Measurements from ENCODE around the gene GPHB5. TPM values are rescaled to one million over a fixed set of nuclear protein-coding genes. Genes with fewer than 3 reads are reported as not detected.
A peak's percentile ranks its signal among the peaks of the same experiment; 100 is the strongest.

The GPHB5 gene
- total and polyA plus RNA-seq, 2 donors (not counting 1 experiment from before 2014, with no cell fraction given): not detected

DNA sequence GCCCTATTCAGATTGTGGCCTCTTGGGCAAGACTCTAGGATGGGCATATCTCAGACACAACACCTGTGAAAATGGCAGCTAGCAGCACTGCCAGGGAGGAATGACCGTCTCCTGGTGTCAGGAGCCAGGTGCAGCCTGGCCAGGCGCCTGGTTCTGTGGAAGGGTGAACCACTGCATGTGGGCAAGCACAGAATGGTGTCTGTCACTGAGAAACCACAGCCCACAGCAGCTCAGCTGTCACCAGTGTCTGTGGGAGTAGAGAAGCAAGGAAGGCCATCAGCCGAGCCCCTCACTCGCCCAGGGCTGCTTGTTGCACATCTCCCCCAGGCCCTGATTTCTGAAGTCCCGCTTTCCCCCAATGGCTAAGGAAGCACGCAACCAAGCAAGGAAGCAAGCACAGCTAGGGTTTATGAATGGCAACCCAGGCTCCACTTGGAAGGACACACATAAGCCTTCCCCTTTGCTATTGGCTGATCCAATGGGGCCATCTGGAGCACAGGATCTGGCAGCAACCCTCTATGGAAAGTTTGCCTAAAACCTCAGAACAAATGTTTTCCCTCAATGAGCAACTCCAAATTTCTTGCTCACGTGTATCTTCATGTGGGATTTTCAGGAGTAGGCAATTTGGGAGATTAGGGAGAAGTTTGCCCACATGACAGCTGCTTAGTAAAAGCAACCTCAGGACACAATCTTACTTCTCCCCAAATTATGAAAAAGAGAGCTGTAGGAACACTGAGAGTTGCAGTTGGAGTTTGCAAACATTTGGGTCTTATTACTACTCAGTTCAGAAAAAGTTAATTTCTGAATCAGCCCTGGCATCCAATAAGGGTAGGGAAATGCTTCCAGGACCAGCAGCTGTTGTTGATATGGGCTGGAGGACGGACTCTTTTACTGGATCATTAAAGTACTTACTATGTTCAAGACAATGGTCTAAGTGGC, 44.7 kb downstream of the GPHB5 start:
- Histone ChIP-seq H3K27ac (ENCODE audit: insufficient read depth, low read length) (no peak overlapping the region), H3K4me1 (ENCODE audit: control insufficient read depth, extremely low read depth, insufficient read depth, low read length) (no peaks in the 10 kb centered on the region), H4K20me1 (ENCODE audit: control insufficient read depth, extremely low read depth, insufficient read depth, low read length) (no peaks in the 10 kb centered on the region)

DNA sequence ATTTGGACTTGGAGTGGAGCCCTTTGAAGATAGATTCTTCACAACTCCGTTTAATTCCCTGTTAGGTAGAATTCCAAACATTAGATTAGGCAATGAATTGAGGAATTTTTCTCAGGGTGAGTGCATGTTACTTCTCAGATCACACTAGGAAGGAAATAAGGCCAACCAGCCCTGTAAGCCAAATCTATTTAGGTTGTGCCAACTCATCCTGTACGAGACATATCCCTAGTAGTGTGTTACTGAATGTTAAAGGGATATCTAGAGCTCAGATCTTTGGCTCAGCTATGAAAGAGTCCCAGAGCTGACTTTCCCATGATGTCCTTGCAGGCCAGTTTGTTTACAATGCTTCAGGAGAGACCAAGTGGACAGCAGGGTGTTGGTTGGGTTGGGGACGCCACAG, 45.6 kb downstream of the GPHB5 start:
- peak in 1 of 2 donors; percentile 40 for DNase-seq (ENCODE audit: low read depth in 2 of 2)
- H3K4me1 ChIP-seq (ENCODE audit: control insufficient read depth, extremely low read depth, insufficient read depth, low read length): no peaks in the 10 kb centered on the region
- H3K79me2 ChIP-seq (ENCODE audit: control insufficient read depth, insufficient read depth, low read length): no peaks in the 10 kb centered on the region
- no peak overlapping the region for H3K9ac ChIP-seq (ENCODE audit: insufficient read depth, low read length)
- H3K36me3 ChIP-seq (ENCODE audit: control insufficient read depth, insufficient read depth, low read length): no peaks in the 10 kb centered on the region
- no peak overlapping the region for H3K4me2 ChIP-seq (ENCODE audit: extremely low read depth, insufficient read depth, low read length)
- H3K9me3 ChIP-seq (ENCODE audit: control insufficient read depth, insufficient read depth, low read depth, low read length): no peaks in the 10 kb centered on the region
- H3K27me3 ChIP-seq (ENCODE audit: control insufficient read depth, insufficient read depth, low read length): no peaks in the 10 kb centered on the region
- no peak overlapping the region for H3K4me3 ChIP-seq (replicated peaks in 1 of 4; ENCODE audit: control extremely low read depth in 1 of 4, insufficient read depth in 1 of 4, low read depth in 3 of 4, low read length in 4 of 4)
- TF ChIP-seq, protein P1, sequence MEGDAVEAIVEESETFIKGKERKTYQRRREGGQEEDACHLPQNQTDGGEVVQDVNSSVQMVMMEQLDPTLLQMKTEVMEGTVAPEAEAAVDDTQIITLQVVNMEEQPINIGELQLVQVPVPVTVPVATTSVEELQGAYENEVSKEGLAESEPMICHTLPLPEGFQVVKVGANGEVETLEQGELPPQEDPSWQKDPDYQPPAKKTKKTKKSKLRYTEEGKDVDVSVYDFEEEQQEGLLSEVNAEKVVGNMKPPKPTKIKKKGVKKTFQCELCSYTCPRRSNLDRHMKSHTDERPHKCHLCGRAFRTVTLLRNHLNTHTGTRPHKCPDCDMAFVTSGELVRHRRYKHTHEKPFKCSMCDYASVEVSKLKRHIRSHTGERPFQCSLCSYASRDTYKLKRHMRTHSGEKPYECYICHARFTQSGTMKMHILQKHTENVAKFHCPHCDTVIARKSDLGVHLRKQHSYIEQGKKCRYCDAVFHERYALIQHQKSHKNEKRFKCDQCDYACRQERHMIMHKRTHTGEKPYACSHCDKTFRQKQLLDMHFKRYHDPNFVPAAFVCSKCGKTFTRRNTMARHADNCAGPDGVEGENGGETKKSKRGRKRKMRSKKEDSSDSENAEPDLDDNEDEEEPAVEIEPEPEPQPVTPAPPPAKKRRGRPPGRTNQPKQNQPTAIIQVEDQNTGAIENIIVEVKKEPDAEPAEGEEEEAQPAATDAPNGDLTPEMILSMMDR (conservative IDR thresholded peaks at IDR 0.05 in 1 of 2, IDR thresholded peaks at IDR 0.05 in 1 of 2; ENCODE audit: low read depth in 1 of 2, low read length in 2 of 2): no peak
- no peak for TF ChIP-seq EZH2 (IDR thresholded peaks at IDR 0.05; ENCODE audit: low read length, missing control alignments)
- H2AFZ ChIP-seq (ENCODE audit: low read length): no peak overlapping the region
- H4K20me1 ChIP-seq (ENCODE audit: control insufficient read depth, extremely low read depth, insufficient read depth, low read length): no peaks in the 10 kb centered on the region
- no peak overlapping the region for H3K27ac ChIP-seq (ENCODE audit: insufficient read depth, low read length)

More for the DNA sequence above, 44.7 kb downstream of the GPHB5 start:
- Histone ChIP-seq H3K36me3 (ENCODE audit: control insufficient read depth, insufficient read depth, low read length) (no peaks in the 10 kb centered on the region), H3K27me3 (ENCODE audit: control insufficient read depth, insufficient read depth, low read length) (no peaks in the 10 kb centered on the region), H3K4me2 (ENCODE audit: extremely low read depth, insufficient read depth, low read length) (no peak overlapping the region), H3K79me2 (ENCODE audit: control insufficient read depth, insufficient read depth, low read length) (no peaks in the 10 kb centered on the region), H2AFZ (ENCODE audit: low read length) (no peak overlapping the region), H3K4me3 (replicated peaks in 1 of 4; ENCODE audit: control extremely low read depth in 1 of 4, insufficient read depth in 1 of 4, low read depth in 3 of 4, low read length in 4 of 4) (no peak overlapping the region), H3K9me3 (ENCODE audit: control insufficient read depth, insufficient read depth, low read depth, low read length) (no peaks in the 10 kb centered on the region), H3K9ac (ENCODE audit: insufficient read depth, low read length) (no peak overlapping the region)
- peak in 1 of 2 donors; percentile 45 for DNase-seq (ENCODE audit: low read depth in 2 of 2)
- TF ChIP-seq, protein P1 (conservative IDR thresholded peaks at IDR 0.05 in 1 of 2, IDR thresholded peaks at IDR 0.05 in 1 of 2; ENCODE audit: low read depth in 1 of 2, low read length in 2 of 2): no peak
- no peak for TF ChIP-seq EZH2 (IDR thresholded peaks at IDR 0.05; ENCODE audit: low read length, missing control alignments)

DNA sequence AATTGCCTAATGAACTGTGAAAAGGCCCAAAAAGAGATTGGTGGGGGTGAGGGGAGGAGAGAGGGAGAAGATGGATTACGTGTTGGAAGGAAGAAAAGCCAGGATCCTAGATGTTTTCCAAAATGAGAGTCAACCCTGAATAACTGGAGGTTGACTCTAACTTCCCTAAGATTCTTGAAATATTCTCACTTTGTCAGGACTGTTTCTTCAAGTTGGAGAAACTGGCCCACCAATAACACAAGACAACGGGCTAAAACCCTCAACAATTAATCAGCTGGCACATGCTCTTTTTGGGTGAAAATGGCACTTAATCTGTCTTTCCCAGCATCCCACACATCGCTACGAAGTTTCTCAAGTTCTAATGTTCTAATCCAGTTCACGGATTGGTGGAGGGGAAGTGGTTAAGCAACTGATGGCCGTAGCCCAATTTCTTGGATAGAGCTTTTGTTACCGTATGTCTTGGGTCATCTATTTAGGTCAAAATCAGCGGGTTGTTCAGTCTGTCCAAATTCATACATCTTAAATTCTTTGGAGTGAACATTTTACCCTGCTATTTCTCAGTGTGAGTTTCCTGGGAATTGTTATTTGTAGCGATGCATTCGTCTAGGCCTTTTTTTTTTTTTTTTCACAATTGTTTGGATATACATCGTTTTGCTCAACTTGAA, 49.0 kb downstream of the GPHB5 start:
- no peak overlapping the region for H2AFZ ChIP-seq (ENCODE audit: low read length)
- peak; percentile 35 to 84 for DNase-seq (ENCODE audit: low read depth in 2 of 2)
- no peaks in the 10 kb centered on the region for H4K20me1 ChIP-seq (ENCODE audit: control insufficient read depth, extremely low read depth, insufficient read depth, low read length)
- TF ChIP-seq, protein P1 (conservative IDR thresholded peaks at IDR 0.05 in 1 of 2, IDR thresholded peaks at IDR 0.05 in 1 of 2; ENCODE audit: low read depth in 1 of 2, low read length in 2 of 2): no peak
- no peaks in the 10 kb centered on the region for H3K4me1 ChIP-seq (ENCODE audit: control insufficient read depth, extremely low read depth, insufficient read depth, low read length)
- H3K9me3 ChIP-seq (ENCODE audit: control insufficient read depth, insufficient read depth, low read depth, low read length): no peaks in the 10 kb centered on the region
- H3K9ac ChIP-seq (ENCODE audit: insufficient read depth, low read length): no peak overlapping the region
- no peak overlapping the region for H3K27ac ChIP-seq (ENCODE audit: insufficient read depth, low read length)
- no peaks in the 10 kb centered on the region for H3K79me2 ChIP-seq (ENCODE audit: control insufficient read depth, insufficient read depth, low read length)
- H3K4me2 ChIP-seq (ENCODE audit: extremely low read depth, insufficient read depth, low read length): no peak overlapping the region
- H3K27me3 ChIP-seq (ENCODE audit: control insufficient read depth, insufficient read depth, low read length): no peaks in the 10 kb centered on the region
- no peaks in the 10 kb centered on the region for H3K36me3 ChIP-seq (ENCODE audit: control insufficient read depth, insufficient read depth, low read length)
- H3K4me3 ChIP-seq (replicated peaks in 1 of 4; ENCODE audit: control extremely low read depth in 1 of 4, insufficient read depth in 1 of 4, low read depth in 3 of 4, low read length in 4 of 4): no peak overlapping the region

All from fibroblast of lung (primary cell).